NCI-H2171 treated with DMSO at 0.1 percent for 48 hours (cell line): ENCODE results near the gene SERPINB4.
"Not testable (repeated sequence)": the region's sequence is repeated elsewhere in the genome, so short reads cannot be mapped to it uniquely, and the experiment has no call there.

Experiments
- DNase-seq: peaks from one replicate; lab custom pipeline; 2025; lab: John Stamatoyannopoulos, UW

SERPINB4 gene

GRCh38 chr18:63644142-63644541, at the start of gene SERPINB4:
TSS of gene SERPINB4 (minus strand) at chr18:63644256. CDS start at chr18:63643577, 679 bp downstream.
- not testable (repeated sequence) for DNase-seq

GRCh38 chr18:63689064-63689463, 45.0 kb upstream of the SERPINB4 start:
- no peak for DNase-seq

GRCh38 chr18:63686871-63687270, 42.8 kb upstream of the SERPINB4 start:
- DNase-seq, result no peak

GRCh38 chr18:63684718-63685117, 40.7 kb upstream of the SERPINB4 start:
- DNase-seq, result no peak

GRCh38 chr18:63683890-63684289, 39.8 kb upstream of the SERPINB4 start:
- DNase-seq, result no peak

GRCh38 chr18:63683152-63683551, 39.1 kb upstream of the SERPINB4 start:
- no peak for DNase-seq

- DNase-seq, result no peak
Observed at GRCh38 chr18:63681449-63682340, 37.6 kb upstream of the SERPINB4 start.

GRCh38 chr18:63679820-63680606, 36.0 kb upstream of the SERPINB4 start:
- no peak for DNase-seq

GRCh38 chr18:63677500-63678225, 33.6 kb upstream of the SERPINB4 start:
- DNase-seq, result no peak

GRCh38 chr18:63676526-63677323, 32.7 kb upstream of the SERPINB4 start:
- DNase-seq, result no peak

- no peak for DNase-seq
Observed at GRCh38 chr18:63664571-63664970, 20.5 kb upstream of the SERPINB4 start.

GRCh38 chr18:63661750-63662149, 17.7 kb upstream of the SERPINB4 start, which contains the start of gene SERPINB3:
TSS of gene SERPINB3 (minus strand) at chr18:63661893. CDS start at chr18:63661216, 677 bp downstream.
- DNase-seq, result not testable (repeated sequence)

- not testable (repeated sequence) for DNase-seq
Observed at GRCh38 chr18:63658920-63659319, 14.9 kb upstream of the SERPINB4 start.

- not testable (repeated sequence) for DNase-seq
Observed at GRCh38 chr18:63650271-63650670, 6.2 kb upstream of the SERPINB4 start.

GRCh38 chr18:63648241-63648640, 4.2 kb upstream of the SERPINB4 start:
- DNase-seq, result no peak

- DNase-seq, result no peak
Observed at GRCh38 chr18:63646936-63647335, 2.9 kb upstream of the SERPINB4 start.

GRCh38 chr18:63644694-63645093, 638 bp upstream of the SERPINB4 start:
- DNase-seq, result not testable (repeated sequence)

GRCh38 chr18:63642668-63643356, 1.2 kb downstream of the SERPINB4 start:
- not testable (repeated sequence) for DNase-seq

- not testable (repeated sequence) for DNase-seq
Observed at GRCh38 chr18:63641157-63641680, 2.8 kb downstream of the SERPINB4 start.

GRCh38 chr18:63637703-63638102, 6.4 kb downstream of the SERPINB4 start:
- no peak for DNase-seq
